ENCODE measurements around the gene UACA.

The UACA gene

GRCh38 chr15:70690491-70691276, 72.7 kb downstream of the UACA start:
- H3K9me2 ChIP-seq (replicated peaks; ENCODE audit: low read depth, low read length): no peaks in the 10 kb centered on the region
- no peak overlapping the region for H3K4me3 ChIP-seq (ENCODE audit: low read length, poor library complexity, severe bottlenecking)

GRCh38 chr15:70690021-70690420, 73.3 kb downstream of the UACA start:
- no peaks in the 10 kb centered on the region for H3K27me3 ChIP-seq (ENCODE audit: insufficient read depth, low read length, poor library complexity, severe bottlenecking)
- no peak overlapping the region for H2AFZ ChIP-seq (ENCODE audit: low read length)
- H4K20me1 ChIP-seq (ENCODE audit: insufficient read depth, low read length, poor library complexity, severe bottlenecking): no peaks in the 10 kb centered on the region
- no peaks in the 10 kb centered on the region for H3K36me3 ChIP-seq (ENCODE audit: insufficient read depth, low read length)
- H3K4me2 ChIP-seq (ENCODE audit: low read depth, low read length, poor library complexity, severe bottlenecking): no peak overlapping the region
- TF ChIP-seq EZH2phosphoT487 (IDR thresholded peaks at IDR 0.05; ENCODE audit: borderline replicate concordance): no peak
- TF ChIP-seq CTCF (conservative IDR thresholded peaks at IDR 0.05; ENCODE audit: low read length): no peak
- H3K9ac ChIP-seq (ENCODE audit: low read depth, low read length, poor library complexity, severe bottlenecking): no peak overlapping the region
- H3K4me3 ChIP-seq (ENCODE audit: low read length, poor library complexity, severe bottlenecking): no peak overlapping the region
- H3K9me2 ChIP-seq (replicated peaks; ENCODE audit: low read depth, low read length): no peaks in the 10 kb centered on the region
- H3K4me1 ChIP-seq (ENCODE audit: insufficient read depth, low read length, poor library complexity, severe bottlenecking): peaks cover 7% of the 10 kb centered on the region
- H3F3A ChIP-seq (ENCODE audit: low read depth): no peaks in the 10 kb centered on the region
- H3K9me3 ChIP-seq (ENCODE audit: insufficient read depth, low read depth, low read length): no peaks in the 10 kb centered on the region
- H3K79me2 ChIP-seq (ENCODE audit: insufficient read depth, low read length): no peaks in the 10 kb centered on the region

More at GRCh38 chr15:70690491-70691276, 72.7 kb downstream of the UACA start:
- Histone ChIP-seq H4K20me1 (ENCODE audit: insufficient read depth, low read length, poor library complexity, severe bottlenecking) (no peaks in the 10 kb centered on the region), H3K79me2 (ENCODE audit: insufficient read depth, low read length) (no peaks in the 10 kb centered on the region), H3K4me1 (ENCODE audit: insufficient read depth, low read length, poor library complexity, severe bottlenecking) (peaks cover 7% of the 10 kb centered on the region), H3K9ac (ENCODE audit: low read depth, low read length, poor library complexity, severe bottlenecking) (no peak overlapping the region), H3K4me2 (ENCODE audit: low read depth, low read length, poor library complexity, severe bottlenecking) (no peak overlapping the region), H3K27me3 (ENCODE audit: insufficient read depth, low read length, poor library complexity, severe bottlenecking) (no peaks in the 10 kb centered on the region), H3K9me3 (ENCODE audit: insufficient read depth, low read depth, low read length) (no peaks in the 10 kb centered on the region), H2AFZ (ENCODE audit: low read length) (no peak overlapping the region), H3F3A (ENCODE audit: low read depth) (no peaks in the 10 kb centered on the region), H3K36me3 (ENCODE audit: insufficient read depth, low read length) (no peaks in the 10 kb centered on the region)
- no peak for TF ChIP-seq EZH2phosphoT487 (IDR thresholded peaks at IDR 0.05; ENCODE audit: borderline replicate concordance)
- no peak for TF ChIP-seq CTCF (conservative IDR thresholded peaks at IDR 0.05; ENCODE audit: low read length)

GRCh38 chr15:70687482-70687881, 75.9 kb downstream of the UACA start:
- no peak overlapping the region for H3K9ac ChIP-seq (ENCODE audit: low read depth, low read length, poor library complexity, severe bottlenecking)
- no peak overlapping the region for H2AFZ ChIP-seq (ENCODE audit: low read length)
- H3K9me2 ChIP-seq (replicated peaks; ENCODE audit: low read depth, low read length): no peaks in the 10 kb centered on the region
- H4K20me1 ChIP-seq (ENCODE audit: insufficient read depth, low read length, poor library complexity, severe bottlenecking): no peaks in the 10 kb centered on the region
- no peaks in the 10 kb centered on the region for H3K27me3 ChIP-seq (ENCODE audit: insufficient read depth, low read length, poor library complexity, severe bottlenecking)
- H3K4me2 ChIP-seq (ENCODE audit: low read depth, low read length, poor library complexity, severe bottlenecking): no peak overlapping the region
- no peaks in the 10 kb centered on the region for H3K79me2 ChIP-seq (ENCODE audit: insufficient read depth, low read length)
- H3K4me3 ChIP-seq (ENCODE audit: low read length, poor library complexity, severe bottlenecking): no peak overlapping the region
- no peak for TF ChIP-seq CTCF (conservative IDR thresholded peaks at IDR 0.05; ENCODE audit: low read length)
- no peak for TF ChIP-seq EZH2phosphoT487 (IDR thresholded peaks at IDR 0.05; ENCODE audit: borderline replicate concordance)
- H3K9me3 ChIP-seq (ENCODE audit: insufficient read depth, low read depth, low read length): no peaks in the 10 kb centered on the region
- peaks cover 7% of the 10 kb centered on the region for H3K4me1 ChIP-seq (ENCODE audit: insufficient read depth, low read length, poor library complexity, severe bottlenecking)
- no peaks in the 10 kb centered on the region for H3F3A ChIP-seq (ENCODE audit: low read depth)
- no peaks in the 10 kb centered on the region for H3K36me3 ChIP-seq (ENCODE audit: insufficient read depth, low read length)
